HG03521 (cell line): ENCODE measurements around the gene MRPL24.
"Not testable (repeated sequence)": the region's sequence is repeated elsewhere in the genome, so short reads cannot be mapped to it uniquely, and the experiment has no call there.

Experiments
- ATAC-seq: cut with Tn5 transposase; IDR thresholded peaks from one replicate; pipeline ENCODE4 v1.9.1; 2021; ENCODE audit warnings: mild to moderate bottlenecking, moderate library complexity; ENCODE audit not compliant: unreplicated experiment

Gene MRPL24

GRCh38 chr1:156760092-156760795 is 19.4 kb upstream of the MRPL24 start:
- no peak for ATAC-seq

GRCh38 chr1:156757572-156758253 is 16.8 kb upstream of the MRPL24 start:
- not testable (repeated sequence) for ATAC-seq

GRCh38 chr1:156756355-156756754 is 15.5 kb upstream of the MRPL24 start:
- ATAC-seq: no peak

GRCh38 chr1:156755527-156755950 is 14.7 kb upstream of the MRPL24 start:
- no peak for ATAC-seq

GRCh38 chr1:156754219-156754618 is 13.3 kb upstream of the MRPL24 start:
- no peak for ATAC-seq

GRCh38 chr1:156752843-156753482 is 12.1 kb upstream of the MRPL24 start:
- ATAC-seq: no peak

- peak; percentile 80 for ATAC-seq
Measured at GRCh38 chr1:156751757-156752481, 11.0 kb upstream of the MRPL24 start.

GRCh38 chr1:156751451-156751756 is 10.5 kb upstream of the MRPL24 start, which contains the start of gene HDGF:
TSS of gene HDGF (minus strand) at chr1:156751675. CDS start at chr1:156751429, 246 bp downstream.
- ATAC-seq: no peak

- ATAC-seq: peak; percentile 15
Measured at GRCh38 chr1:156750711-156751450, 10.0 kb upstream of the MRPL24 start.

GRCh38 chr1:156750191-156750672 is 9.3 kb upstream of the MRPL24 start:
- ATAC-seq: no peak

- no peak for ATAC-seq
Measured at GRCh38 chr1:156749419-156750118, 8.7 kb upstream of the MRPL24 start.

GRCh38 chr1:156748670-156749418 is 8.0 kb upstream of the MRPL24 start:
- no peak for ATAC-seq

- ATAC-seq: no peak
Measured at GRCh38 chr1:156747742-156748669, 7.1 kb upstream of the MRPL24 start.

- no peak for ATAC-seq
Measured at GRCh38 chr1:156746728-156747631, 6.1 kb upstream of the MRPL24 start.

- ATAC-seq: no peak
Measured at GRCh38 chr1:156746406-156746727, 5.5 kb upstream of the MRPL24 start.

GRCh38 chr1:156745881-156746280 is 5.0 kb upstream of the MRPL24 start:
- ATAC-seq: no peak

- ATAC-seq: no peak
Measured at GRCh38 chr1:156744786-156745419, 4.0 kb upstream of the MRPL24 start.
